GM12865 (cell line): ENCODE measurements around the gene MSGN1.

Experiments
- DNase-seq: peaks from one replicate; pipeline ENCODE4 v3.0.0; 2010; ENCODE audit warnings: low read depth
- H3K4me3 ChIP-seq: 2 replicates; pipeline ENCODE4 v1.5.1; 2011; ENCODE audit warnings: mild to moderate bottlenecking, low read depth, low read length, control low read depth
- TF ChIP-seq, protein P1 (sequence below): IDR thresholded peaks from 2 replicates; pipeline ENCODE4 v1.5.1; 2011; ENCODE audit warnings: low read length, control low read depth, low read depth, inconsistent platforms; ENCODE audit not compliant: insufficient read depth; ENCODE audit errors: missing control alignments

The MSGN1 gene

DNA sequence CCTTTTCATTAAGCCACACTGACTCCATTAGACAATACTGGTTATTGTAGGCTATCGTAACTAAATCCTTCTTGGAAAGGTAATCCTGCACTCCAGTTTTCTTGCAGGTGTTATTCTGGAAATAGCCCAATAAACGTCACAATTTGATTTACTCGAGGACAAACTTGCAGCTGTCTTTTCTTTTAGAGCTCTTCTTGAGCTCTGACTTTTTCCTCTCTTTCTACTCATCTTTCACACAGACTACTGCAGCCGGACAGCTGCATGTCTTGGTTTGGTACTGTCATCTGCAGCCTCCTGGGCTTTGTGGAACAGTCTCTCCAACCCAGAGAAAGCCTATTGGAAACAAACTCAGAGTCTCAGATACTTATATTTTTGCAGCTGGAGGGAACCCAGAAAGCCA, 23.0 kb upstream of the MSGN1 start:
- H3K4me3 ChIP-seq: no peak overlapping the region
- no peak for DNase-seq
- TF ChIP-seq, protein P1, sequence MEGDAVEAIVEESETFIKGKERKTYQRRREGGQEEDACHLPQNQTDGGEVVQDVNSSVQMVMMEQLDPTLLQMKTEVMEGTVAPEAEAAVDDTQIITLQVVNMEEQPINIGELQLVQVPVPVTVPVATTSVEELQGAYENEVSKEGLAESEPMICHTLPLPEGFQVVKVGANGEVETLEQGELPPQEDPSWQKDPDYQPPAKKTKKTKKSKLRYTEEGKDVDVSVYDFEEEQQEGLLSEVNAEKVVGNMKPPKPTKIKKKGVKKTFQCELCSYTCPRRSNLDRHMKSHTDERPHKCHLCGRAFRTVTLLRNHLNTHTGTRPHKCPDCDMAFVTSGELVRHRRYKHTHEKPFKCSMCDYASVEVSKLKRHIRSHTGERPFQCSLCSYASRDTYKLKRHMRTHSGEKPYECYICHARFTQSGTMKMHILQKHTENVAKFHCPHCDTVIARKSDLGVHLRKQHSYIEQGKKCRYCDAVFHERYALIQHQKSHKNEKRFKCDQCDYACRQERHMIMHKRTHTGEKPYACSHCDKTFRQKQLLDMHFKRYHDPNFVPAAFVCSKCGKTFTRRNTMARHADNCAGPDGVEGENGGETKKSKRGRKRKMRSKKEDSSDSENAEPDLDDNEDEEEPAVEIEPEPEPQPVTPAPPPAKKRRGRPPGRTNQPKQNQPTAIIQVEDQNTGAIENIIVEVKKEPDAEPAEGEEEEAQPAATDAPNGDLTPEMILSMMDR: no peak

DNA sequence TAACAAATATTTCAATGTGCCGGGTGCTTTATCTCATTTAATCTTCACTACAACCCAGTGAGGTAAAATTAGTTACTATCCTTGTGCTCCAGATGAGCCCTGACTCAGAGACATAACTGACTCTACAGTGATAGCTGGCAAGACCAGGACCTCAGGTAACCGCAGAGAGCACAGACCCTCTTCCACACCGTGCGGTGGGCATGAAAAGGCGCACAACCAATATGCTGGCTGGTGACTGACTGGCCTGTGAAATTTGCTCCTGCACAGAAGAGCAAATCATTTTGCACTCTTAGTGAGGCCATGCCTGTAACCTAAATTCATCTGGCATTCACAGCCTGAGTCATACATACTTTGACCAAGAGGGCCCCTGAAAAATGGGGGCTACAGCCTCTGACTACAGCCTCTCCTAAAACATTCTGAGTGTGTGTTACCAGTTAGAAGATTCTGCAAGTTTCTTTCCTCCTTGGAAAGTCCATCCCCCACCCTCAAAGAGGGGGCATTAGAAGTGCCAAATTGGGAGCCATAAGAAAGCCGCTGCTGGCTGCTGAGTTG, 22.4 kb upstream of the MSGN1 start:
- TF ChIP-seq, protein P1: no peak
- DNase-seq: no peak
- H3K4me3 ChIP-seq: no peak overlapping the region

DNA sequence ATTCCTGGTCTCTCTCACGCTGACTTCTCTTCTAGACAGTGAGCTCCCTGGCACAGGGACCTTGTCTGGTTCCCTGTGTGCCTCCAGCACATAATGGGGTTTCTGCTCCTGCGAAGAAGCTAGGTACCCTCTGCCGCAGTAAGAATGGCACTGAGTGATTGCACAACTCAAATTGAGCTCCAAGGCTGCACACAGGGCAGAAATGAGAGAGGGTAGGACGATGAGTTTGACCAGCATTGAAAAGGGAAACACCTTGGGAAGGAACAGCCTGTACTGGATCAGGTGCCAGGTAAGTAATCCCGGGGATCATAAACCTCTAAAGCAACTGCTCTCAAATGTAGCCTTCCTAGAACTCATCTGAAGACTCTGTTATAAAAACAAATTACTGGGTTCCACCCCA, 21.0 kb upstream of the MSGN1 start:
- no peak for DNase-seq
- TF ChIP-seq, protein P1: no peak
- H3K4me3 ChIP-seq: no peak overlapping the region

DNA sequence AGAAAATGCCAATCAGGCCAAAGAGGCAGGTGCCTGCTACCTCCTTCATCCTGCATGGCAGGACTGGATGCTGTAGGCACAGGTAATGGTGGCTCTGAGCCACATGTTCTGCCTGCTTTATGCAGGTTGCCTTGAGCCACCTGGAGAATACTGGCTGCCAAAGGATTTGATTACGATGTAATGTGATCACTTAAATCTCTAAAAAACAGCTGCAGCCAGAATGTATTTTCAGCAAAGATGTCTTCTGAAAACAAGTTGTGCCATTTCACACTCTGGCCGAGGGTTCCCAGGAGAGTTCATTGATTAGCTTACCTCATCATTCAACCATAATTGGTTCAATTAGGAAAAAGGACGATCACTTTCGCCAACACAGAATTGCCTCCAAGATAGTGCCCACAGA, 17.9 kb upstream of the MSGN1 start:
- no peak overlapping the region for H3K4me3 ChIP-seq
- DNase-seq: no peak
- TF ChIP-seq, protein P1: no peak

DNA sequence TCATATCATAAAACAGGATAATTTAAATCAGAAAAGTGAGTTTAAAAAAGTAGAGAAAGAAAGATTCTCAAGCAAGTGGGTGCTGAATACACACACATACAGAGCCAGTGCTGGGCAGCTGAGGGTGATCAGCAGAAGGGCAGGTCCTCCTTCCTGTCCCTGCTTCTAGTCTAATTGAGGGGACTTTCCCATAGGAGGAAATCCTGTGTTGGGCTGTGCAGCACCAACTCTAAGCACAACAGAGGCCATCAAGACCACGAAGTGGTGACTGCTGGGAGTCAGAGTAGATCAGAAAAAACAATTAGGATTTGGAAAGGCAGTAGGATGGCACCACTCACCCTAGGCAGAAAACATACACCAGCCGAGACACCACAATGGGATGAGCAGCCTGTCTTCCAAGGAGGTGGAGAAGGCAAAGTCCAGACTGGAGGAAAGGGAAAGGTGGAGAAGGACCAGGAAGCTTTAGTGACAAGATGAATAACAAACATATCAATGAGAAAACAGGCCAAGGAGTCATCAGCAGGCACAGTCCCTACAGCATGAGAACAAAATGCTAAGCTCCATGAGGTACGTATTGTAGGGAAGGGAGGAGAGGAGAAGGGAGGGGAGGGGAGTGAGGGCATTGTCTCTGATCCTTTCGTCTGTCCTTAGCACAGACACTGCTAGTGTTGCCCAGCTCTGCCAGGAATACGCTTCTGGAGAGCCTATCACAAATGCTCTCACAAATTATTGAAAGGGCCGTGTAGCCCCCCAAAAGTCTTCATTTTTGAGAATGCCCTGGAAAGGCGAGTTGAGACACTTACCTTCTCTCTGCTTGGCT, 16.7 kb upstream of the MSGN1 start:
- no peak for DNase-seq
- no peak overlapping the region for H3K4me3 ChIP-seq
- TF ChIP-seq, protein P1: no peak

DNA sequence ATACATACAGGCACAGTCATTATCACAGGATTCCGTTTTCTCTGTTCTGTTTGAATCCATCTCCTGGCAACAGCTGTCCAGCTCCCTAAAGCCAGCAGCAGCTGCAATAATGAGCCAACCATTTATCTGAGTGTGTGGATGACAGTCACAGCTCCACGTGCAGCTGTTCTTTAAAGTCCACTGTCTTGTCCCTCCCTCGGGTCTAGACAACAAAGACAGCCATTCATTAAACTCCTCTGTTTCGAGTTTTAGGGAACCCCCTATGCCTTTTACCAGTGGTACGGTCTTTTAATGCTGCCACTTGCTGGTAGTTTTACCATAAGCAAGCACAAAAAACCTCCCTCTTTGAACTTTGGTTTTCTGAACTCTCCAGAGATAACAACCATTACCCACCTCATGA, 16.0 kb upstream of the MSGN1 start:
- H3K4me3 ChIP-seq: no peak overlapping the region
- TF ChIP-seq, protein P1: no peak
- no peak for DNase-seq
